H1 (cell line): ENCODE measurements around the gene MT1X. TPM values are rescaled to one million over a fixed set of nuclear protein-coding genes. Genes with fewer than 3 reads are reported as not detected.

Experiments
- CTCF ChIA-PET: fragments of 300-600 bp; sonication (Branson Sonifier 250); formaldehyde crosslinking; loops from one replicate; lab custom pipeline; 2021; ENCODE audit not compliant: partially characterized antibody; lab: Charles Lee
- POLR2A ChIA-PET: fragments of 300-600 bp; sonication (Branson Sonifier 250); formaldehyde crosslinking; loops from one replicate; lab custom pipeline; 2021; ENCODE audit warnings: inconsistent platforms; ENCODE audit not compliant: partially characterized antibody; lab: Charles Lee
- DNase-seq, 2 experiments: peaks; one replicate each; pipeline versions ENCODE4 v3.0.0 to v3.0.0-alpha.2; 2010 to 2022; ENCODE audit warnings: low spot score in 2 of 2, low read depth in 1 of 2, mixed read lengths in 1 of 2
- FAIRE-seq: peaks from 2 replicates; lab custom pipeline; 2011; peaks lifted over from hg19 to GRCh38; lab: Jason Lieb, UNC
- H2AFZ ChIP-seq: 2 replicates; pipeline ENCODE4 v1.8.1; 2012; ENCODE audit warnings: low read length, inconsistent platforms
- H2AK5ac ChIP-seq: 2 replicates; pipeline ENCODE4 v1.6.1; 2013; ENCODE audit warnings: low read depth, low read length
- H2BK120ac ChIP-seq: replicated peaks from 2 replicates; pipeline ENCODE3; 2013; ENCODE audit warnings: low read depth, low read length, inconsistent platforms
- H2BK12ac ChIP-seq: 2 replicates; pipeline ENCODE4 v1.6.1; 2013; ENCODE audit warnings: low read depth, low read length
- H2BK15ac ChIP-seq: 2 replicates; pipeline ENCODE4 v1.6.1; 2013; ENCODE audit warnings: low read length
- H2BK20ac ChIP-seq: 2 replicates; pipeline ENCODE4 v1.6.1; 2013; ENCODE audit warnings: low read length
- H2BK5ac ChIP-seq: 2 replicates; pipeline ENCODE4 v1.6.1; 2013; ENCODE audit warnings: low read depth, low read length
- H3K14ac ChIP-seq: 2 replicates; pipeline ENCODE4 v1.6.1; 2013; ENCODE audit warnings: inconsistent platforms; ENCODE audit not compliant: insufficient read length
- H3K18ac ChIP-seq: 2 replicates; pipeline ENCODE4 v1.6.1; 2013; ENCODE audit warnings: low read length; ENCODE audit errors: extremely low read depth
- H3K23ac ChIP-seq: 2 replicates; pipeline ENCODE4 v1.6.1; 2013; ENCODE audit warnings: inconsistent platforms; ENCODE audit not compliant: insufficient read length
- H3K23me2 ChIP-seq: 2 replicates; pipeline ENCODE4 v1.6.1; 2013; ENCODE audit warnings: low read depth, low read length
- H3K27ac ChIP-seq: 2 replicates; pipeline ENCODE4 v1.6.1; 2011; ENCODE audit warnings: low read depth, low read length, inconsistent platforms
- H3K27me3 ChIP-seq, 4 experiments: replicated peaks in 1 of 4; 1 replicate in 1 of 4; 2 replicates in 3 of 4; pipeline versions ENCODE4 v1.6.1 to v1.8.1; 2011 to 2013; ENCODE audit warnings: low read length in 3 of 4, mild to moderate bottlenecking in 3 of 4, inconsistent platforms in 2 of 4, mixed read lengths in 2 of 4, moderate library complexity in 1 of 4; ENCODE audit not compliant: control insufficient read depth in 3 of 4, insufficient read depth in 3 of 4; ENCODE audit errors: extremely low read depth in 1 of 4
- H3K36me3 ChIP-seq, 4 experiments: 2 replicates each; pipeline versions ENCODE4 v1.6.1 to v1.8.1; 2011 to 2013; ENCODE audit warnings: mild to moderate bottlenecking in 4 of 4, low read length in 3 of 4, moderate library complexity in 2 of 4, control low read depth in 1 of 4, inconsistent platforms in 1 of 4; ENCODE audit not compliant: insufficient read depth in 4 of 4, control insufficient read depth in 2 of 4
- H3K4ac ChIP-seq: replicated peaks from 2 replicates; pipeline ENCODE3; 2013; ENCODE audit warnings: low read length, low read depth, mixed read lengths, inconsistent platforms; ENCODE audit not compliant: insufficient read length
- H3K4me1 ChIP-seq, 4 experiments: replicated peaks in 1 of 4; 1 replicate in 1 of 4; 2 replicates in 3 of 4; pipeline versions ENCODE4 v1.6.1 to v1.8.1; 2011 to 2013; ENCODE audit warnings: low read length in 3 of 4, inconsistent platforms in 2 of 4, mixed read lengths in 1 of 4; ENCODE audit not compliant: insufficient read depth in 4 of 4, control insufficient read depth in 3 of 4
- H3K4me2 ChIP-seq, 2 experiments: 2 replicates each; pipeline versions ENCODE4 v1.6.1 to v1.8.1; 2011 to 2013; ENCODE audit warnings: low read depth in 2 of 2, low read length in 2 of 2, control low read depth in 1 of 2, inconsistent platforms in 1 of 2, mild to moderate bottlenecking in 1 of 2; ENCODE audit not compliant: insufficient read depth in 1 of 2
- H3K4me3 ChIP-seq, 4 experiments: fragments of 200-600, 300-600 bp in 1 of 4; sonication (generic), shearing (Covaris generic), sonication (Bioruptor Twin) in 1 of 4; 2 replicates each; pipeline versions ENCODE4 v1.5.1 to v1.8.1; 2011 to 2016; ENCODE audit warnings: low read length in 4 of 4, low read depth in 3 of 4, control low read depth in 2 of 4, inconsistent platforms in 2 of 4, mild to moderate bottlenecking in 2 of 4, mixed read lengths in 1 of 4, moderate library complexity in 1 of 4; ENCODE audit not compliant: insufficient read depth in 2 of 4; ENCODE audit errors: extremely low read depth in 1 of 4
- H3K56ac ChIP-seq: replicated peaks from 2 replicates; pipeline ENCODE3; 2013; ENCODE audit warnings: low read depth, mild to moderate bottlenecking, mixed read lengths, low read length, inconsistent platforms; ENCODE audit not compliant: insufficient read length
- H3K79me1 ChIP-seq: 2 replicates; pipeline ENCODE4 v1.6.1; 2013; ENCODE audit warnings: low read depth, low read length, control low read depth
- H3K79me2 ChIP-seq, 2 experiments: 2 replicates each; pipeline versions ENCODE4 v1.6.1 to v1.8.1; 2012 to 2013; ENCODE audit warnings: low read length in 2 of 2, mild to moderate bottlenecking in 2 of 2, inconsistent platforms in 1 of 2; ENCODE audit not compliant: insufficient read depth in 2 of 2, control insufficient read depth in 1 of 2
- H3K9ac ChIP-seq, 4 experiments: replicated peaks in 1 of 4; 1 replicate in 1 of 4; 2 replicates in 3 of 4; pipeline versions ENCODE4 v1.6.1 to v1.8.1; 2011 to 2013; ENCODE audit warnings: low read depth in 3 of 4, low read length in 3 of 4, control low read depth in 2 of 4, mild to moderate bottlenecking in 2 of 4, moderate library complexity in 2 of 4, inconsistent platforms in 1 of 4; ENCODE audit errors: extremely low read depth in 1 of 4
- H3K9me3 ChIP-seq, 2 experiments: 2 replicates each; pipeline versions ENCODE4 v1.6.1 to v1.8.1; 2012 to 2013; ENCODE audit warnings: mild to moderate bottlenecking in 2 of 2, moderate library complexity in 2 of 2, control low read depth in 1 of 2, inconsistent platforms in 1 of 2, low read depth in 1 of 2, low read length in 1 of 2, mixed read lengths in 1 of 2; ENCODE audit not compliant: insufficient read depth in 2 of 2
- H4K20me1 ChIP-seq, 2 experiments: replicated peaks in 1 of 2; 2 replicates each; pipeline versions ENCODE3 to v1.8.1; 2011 to 2013; ENCODE audit warnings: inconsistent platforms in 2 of 2, low read length in 2 of 2, mild to moderate bottlenecking in 1 of 2; ENCODE audit not compliant: insufficient read depth in 2 of 2, control insufficient read depth in 1 of 2
- H4K5ac ChIP-seq: 2 replicates; pipeline ENCODE4 v1.6.1; 2013; ENCODE audit warnings: low read length, low read depth, mixed read lengths, inconsistent platforms; ENCODE audit not compliant: insufficient read length
- H4K8ac ChIP-seq: 2 replicates; pipeline ENCODE4 v1.8.0; 2013; ENCODE audit warnings: mild to moderate bottlenecking, moderate library complexity, low read length, inconsistent platforms; ENCODE audit not compliant: insufficient read depth; ENCODE audit errors: extremely low read depth
- H4K91ac ChIP-seq: replicated peaks from 2 replicates; pipeline ENCODE3; 2013; ENCODE audit warnings: low read length, mixed read lengths, inconsistent platforms; ENCODE audit not compliant: insufficient read length
- ATF2 ChIP-seq: IDR thresholded peaks from 2 replicates; pipeline ENCODE4 v1.6.1; 2012; ENCODE audit warnings: low read length, inconsistent platforms
- CBX8 ChIP-seq: fragments of 300-800, 300-1000 bp; sonication (generic); IDR thresholded peaks from 2 replicates; pipeline ENCODE4 v1.7.1; 2016; ENCODE audit warnings: low read depth, low read length, borderline replicate concordance
- FOSL1 ChIP-seq: IDR thresholded peaks from 2 replicates; pipeline ENCODE4 v1.6.1; 2011; ENCODE audit warnings: mild to moderate bottlenecking, low read depth, low read length, moderate library complexity; ENCODE audit not compliant: insufficient read depth
- MAFK ChIP-seq: IDR thresholded peaks from 2 replicates; pipeline ENCODE4 v1.6.1; 2012; ENCODE audit warnings: low read depth, mild to moderate bottlenecking, improper control_type of control experiment, low read length
- NRF1 ChIP-seq: IDR thresholded peaks from 2 replicates; pipeline ENCODE4 v1.6.1; 2011; ENCODE audit warnings: mild to moderate bottlenecking, low read depth, low read length, improper control_type of control experiment
- PHF8 ChIP-seq: fragments of 200-600 bp; sonication (generic); conservative IDR thresholded peaks from 2 replicates; pipeline ENCODE4 v1.7.1; 2012; ENCODE audit warnings: low read depth, mild to moderate bottlenecking, inconsistent platforms, low read length, moderate library complexity
- SIRT6 ChIP-seq: IDR thresholded peaks from one replicate; pipeline ENCODE4 v1.7.1; 2012; ENCODE audit warnings: low read length, inconsistent platforms
- WGBS, 2 experiments: shearing (Covaris generic) in 1 of 2; methylation state at CpG; one replicate each; pipeline versions ENCODE4 v1.1.6 to v1.1.7; 2013 to 2015; ENCODE audit warnings: low lambda C conversion rate in 2 of 2, mixed read lengths in 2 of 2, inconsistent platforms in 1 of 2, low coverage in 1 of 2, missing lambda C conversion rate in 1 of 2; ENCODE audit not compliant: insufficient replicate concordance in 2 of 2, insufficient coverage in 1 of 2, insufficient read length in 1 of 2; ENCODE audit errors: extremely low coverage in 1 of 2, missing lambda C conversion rate in 1 of 2; 5-methylcytosine and 5-hydroxymethylcytosine counted together
- polyA plus RNA-seq, 7 experiments: library from polyadenylated mRNA; depleted of rRNA in 3 of 7; stranded (reverse) in 5 of 7; unstranded in 2 of 7; fragments of >200 nt in 5 of 7; fragments of 200-250 nt in 2 of 7; gene quantifications; 1 replicate in 5 of 7; 2 replicates in 1 of 7; 4 replicates in 1 of 7; pipeline versions ENCODE4 v1.2.1 to v1.2.3, GENCODE V29; 2011 to 2013; ENCODE audit warnings: missing spikeins in 2 of 7, mixed read lengths in 2 of 7
- total RNA-seq: library from RNA; stranded (reverse); fragmentation: NEBNext Ultra II Directional; extraction: Animal tissue kit (Norgen Biotek cat#: 25700); gene quantifications from 2 replicates; pipeline ENCODE4 v1.2.1, GENCODE V29; 2021

MT1X gene
- total and polyA plus RNA-seq, 2 of the 8 experiments (the other 6 are each of a cell fraction or from before 2014, with no cell fraction given): 52.4 to 1,060 TPM

GRCh38 chr16:56636616-56637413, 45.5 kb upstream of the MT1X start:
- no peak overlapping the region; the same call in 1 of the 2 replicates for H3K18ac ChIP-seq
- CTCF ChIA-PET: interaction anchor here (0.9 to 3.0 kb wide), 4 partner anchors 10 to 37 kb away, joined by 3 to 13 read pairs (median 4); partner anchors contain the start of gene MT1E

More at GRCh38 chr16:56636616-56637413, 45.5 kb upstream of the MT1X start:
- H2AFZ ChIP-seq: no peak overlapping the region
- no peak overlapping the region for H3K4ac ChIP-seq
- no peak overlapping the region; a peak in 1 of 4 replicates for H3K4me2 ChIP-seq
- no peak overlapping the region for H3K23ac ChIP-seq
- no peak overlapping the region for H4K91ac ChIP-seq
- FAIRE-seq (no peak), DNase-seq (no peak)
- no peak overlapping the region for H2BK120ac ChIP-seq
- no peak overlapping the region for H4K8ac ChIP-seq
- H3K4me1 ChIP-seq: peaks cover 3 to 22% (median 7%) of the 10 kb centered on the region in 4 experiments
- H2BK5ac ChIP-seq: no peak overlapping the region
- H4K20me1 ChIP-seq: peaks cover 14 to 31% of the 10 kb centered on the region in 2 experiments
- H3K4me3 ChIP-seq: no peak overlapping the region
- H3K14ac ChIP-seq: no peak overlapping the region
- H3K23me2 ChIP-seq: peaks cover 9% of the 10 kb centered on the region
- no peak overlapping the region for H3K56ac ChIP-seq
- no peak for TF ChIP-seq ATF2
- peak; percentile 72; the same call in 1 of the 2 replicates for TF ChIP-seq CBX8
- TF ChIP-seq MAFK: no peak
- TF ChIP-seq FOSL1: no peak
- no peak for TF ChIP-seq PHF8
- TF ChIP-seq NRF1: no peak
- TF ChIP-seq SIRT6: no peak
- TF ChIP-seq, all 59 proteins: peak for 1
- H4K5ac ChIP-seq: no peak overlapping the region
- H2AK5ac ChIP-seq: no peak overlapping the region
- H3K27me3 ChIP-seq: peaks cover 91 to 100% (median 99%) of the 10 kb centered on the region in 4 experiments
- H3K27ac ChIP-seq: no peak overlapping the region
- no peak overlapping the region for H2BK20ac ChIP-seq
- H2BK15ac ChIP-seq: no peak overlapping the region
- H3K79me1 ChIP-seq: no peaks in the 10 kb centered on the region
- 23% methylated on average over 9 of the region's 9 CpGs; no CpG with 5 or more reads in 1 of the 2 experiments for WGBS, 2 experiments
- POLR2A ChIA-PET: interaction anchor here (0.6 to 4.8 kb wide), 8 partner anchors 11 to 48 kb away, joined by 3 to 32 read pairs (median 5); partner anchors contain the start of genes MT1E, MT1G and MT3
- H3K9me3 ChIP-seq: no peaks in the 10 kb centered on the region
- no peak overlapping the region for H2BK12ac ChIP-seq
- H3K36me3 ChIP-seq: no peaks in the 10 kb centered on the region; a peak in 1 of 8 replicates
- no peaks in the 10 kb centered on the region for H3K79me2 ChIP-seq
- H3K9ac ChIP-seq: no peak overlapping the region
